Transverse colon (tissue), 3 donors: Measurements from ENCODE around the gene PSORS1C2.

Experiments
- CTCF ChIP-seq, 5 experiments: fragments of 200-600 bp in 3 of 5; fragments of 450-650 bp in 2 of 5; sonication (generic) in 3 of 5; IDR thresholded peaks; 1 replicate in 2 of 5; 2 replicates in 3 of 5; pipeline ENCODE4 v1.5.1; 2016 to 2017; ENCODE audit warnings: antibody characterized with exemption in 5 of 5, inconsistent platforms in 3 of 5, mild to moderate bottlenecking in 2 of 5, moderate library complexity in 1 of 5
- EP300 ChIP-seq: sonication (generic); formaldehyde crosslinking; IDR thresholded peaks from one replicate; pipeline ENCODE4 v1.6.1; 2017; ENCODE audit warnings: antibody characterized with exemption, low read depth
- POLR2A ChIP-seq: fragments of 450-650 bp; IDR thresholded peaks from one replicate; pipeline ENCODE4 v1.6.1; 2016; ENCODE audit warnings: antibody characterized with exemption, mild to moderate bottlenecking, moderate library complexity

GRCh38 chr6:31145386-31145785, 6.5 kb upstream of the PSORS1C2 start:
- no peak for TF ChIP-seq CTCF (IDR thresholded peaks at IDR 0.05)
- TF ChIP-seq POLR2A, result no peak
- no peak for TF ChIP-seq EP300
